A673 (cell line): Measurements from ENCODE around the gene NFRKB.

ENCODE experiments used
- EZH2 ChIP-seq: fragments of 200-600 bp; sonication (generic); IDR thresholded peaks from 2 replicates; pipeline ENCODE4 v1.6.1; 2017; ENCODE audit warnings: borderline replicate concordance, low read depth, mild to moderate bottlenecking, mixed read lengths, antibody characterized with exemption, low read length; ENCODE audit not compliant: poor library complexity, severe bottlenecking
- TF ChIP-seq, protein P1 (sequence below): fragments of 300-800, 200-600 bp; sonication (generic); conservative IDR thresholded peaks from 2 replicates; pipeline ENCODE4 v1.5.1; 2017; ENCODE audit warnings: low read depth, mild to moderate bottlenecking, antibody characterized with exemption, low read length, moderate library complexity, mixed read lengths

- TF ChIP-seq, protein P1, sequence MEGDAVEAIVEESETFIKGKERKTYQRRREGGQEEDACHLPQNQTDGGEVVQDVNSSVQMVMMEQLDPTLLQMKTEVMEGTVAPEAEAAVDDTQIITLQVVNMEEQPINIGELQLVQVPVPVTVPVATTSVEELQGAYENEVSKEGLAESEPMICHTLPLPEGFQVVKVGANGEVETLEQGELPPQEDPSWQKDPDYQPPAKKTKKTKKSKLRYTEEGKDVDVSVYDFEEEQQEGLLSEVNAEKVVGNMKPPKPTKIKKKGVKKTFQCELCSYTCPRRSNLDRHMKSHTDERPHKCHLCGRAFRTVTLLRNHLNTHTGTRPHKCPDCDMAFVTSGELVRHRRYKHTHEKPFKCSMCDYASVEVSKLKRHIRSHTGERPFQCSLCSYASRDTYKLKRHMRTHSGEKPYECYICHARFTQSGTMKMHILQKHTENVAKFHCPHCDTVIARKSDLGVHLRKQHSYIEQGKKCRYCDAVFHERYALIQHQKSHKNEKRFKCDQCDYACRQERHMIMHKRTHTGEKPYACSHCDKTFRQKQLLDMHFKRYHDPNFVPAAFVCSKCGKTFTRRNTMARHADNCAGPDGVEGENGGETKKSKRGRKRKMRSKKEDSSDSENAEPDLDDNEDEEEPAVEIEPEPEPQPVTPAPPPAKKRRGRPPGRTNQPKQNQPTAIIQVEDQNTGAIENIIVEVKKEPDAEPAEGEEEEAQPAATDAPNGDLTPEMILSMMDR = no peak
- no peak for TF ChIP-seq EZH2
Observed at GRCh38 chr11:129943036-129943435, 47.7 kb upstream of the NFRKB start.
